Limb (tissue), 2 donors: ENCODE results near the gene HFE.
"Not testable (repeated sequence)": the region's sequence is repeated elsewhere in the genome, so short reads cannot be mapped to it uniquely, and the experiment has no call there.

Experiments used
- DNase-seq, 2 donors: peaks; one replicate each; pipeline ENCODE4 v3.0.0-alpha.2; 2016; ENCODE audit errors: extremely low spot score in 2 of 2

HFE gene, protein sequence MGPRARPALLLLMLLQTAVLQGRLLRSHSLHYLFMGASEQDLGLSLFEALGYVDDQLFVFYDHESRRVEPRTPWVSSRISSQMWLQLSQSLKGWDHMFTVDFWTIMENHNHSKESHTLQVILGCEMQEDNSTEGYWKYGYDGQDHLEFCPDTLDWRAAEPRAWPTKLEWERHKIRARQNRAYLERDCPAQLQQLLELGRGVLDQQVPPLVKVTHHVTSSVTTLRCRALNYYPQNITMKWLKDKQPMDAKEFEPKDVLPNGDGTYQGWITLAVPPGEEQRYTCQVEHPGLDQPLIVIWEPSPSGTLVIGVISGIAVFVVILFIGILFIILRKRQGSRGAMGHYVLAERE

DNA sequence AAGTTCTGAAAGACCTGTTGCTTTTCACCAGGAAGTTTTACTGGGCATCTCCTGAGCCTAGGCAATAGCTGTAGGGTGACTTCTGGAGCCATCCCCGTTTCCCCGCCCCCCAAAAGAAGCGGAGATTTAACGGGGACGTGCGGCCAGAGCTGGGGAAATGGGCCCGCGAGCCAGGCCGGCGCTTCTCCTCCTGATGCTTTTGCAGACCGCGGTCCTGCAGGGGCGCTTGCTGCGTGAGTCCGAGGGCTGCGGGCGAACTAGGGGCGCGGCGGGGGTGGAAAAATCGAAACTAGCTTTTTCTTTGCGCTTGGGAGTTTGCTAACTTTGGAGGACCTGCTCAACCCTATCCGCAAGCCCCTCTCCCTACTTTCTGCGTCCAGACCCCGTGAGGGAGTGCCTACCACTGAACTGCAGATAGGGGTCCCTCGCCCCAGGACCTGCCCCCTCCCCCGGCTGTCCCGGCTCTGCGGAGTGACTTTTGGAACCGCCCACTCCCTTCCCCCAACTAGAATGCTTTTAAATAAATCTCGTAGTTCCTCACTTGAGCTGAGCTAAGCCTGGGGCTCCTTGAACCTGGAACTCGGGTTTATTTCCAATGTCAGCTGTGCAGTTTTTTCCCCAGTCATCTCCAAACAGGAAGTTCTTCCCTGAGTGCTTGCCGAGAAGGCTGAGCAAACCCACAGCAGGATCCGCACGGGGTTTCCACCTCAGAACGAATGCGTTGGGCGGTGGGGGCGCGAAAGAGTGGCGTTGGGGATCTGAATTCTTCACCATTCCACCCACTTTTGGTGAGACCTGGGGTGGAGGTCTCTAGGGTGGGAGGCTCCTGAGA lies at the start of gene HFE:
TSS of gene HFE (plus strand) at position 146 of the 832 bp plus-strand sequence. CDS start at position 158, 12 bp downstream.
- DNase-seq, result peak; percentile 60 to 74

DNA sequence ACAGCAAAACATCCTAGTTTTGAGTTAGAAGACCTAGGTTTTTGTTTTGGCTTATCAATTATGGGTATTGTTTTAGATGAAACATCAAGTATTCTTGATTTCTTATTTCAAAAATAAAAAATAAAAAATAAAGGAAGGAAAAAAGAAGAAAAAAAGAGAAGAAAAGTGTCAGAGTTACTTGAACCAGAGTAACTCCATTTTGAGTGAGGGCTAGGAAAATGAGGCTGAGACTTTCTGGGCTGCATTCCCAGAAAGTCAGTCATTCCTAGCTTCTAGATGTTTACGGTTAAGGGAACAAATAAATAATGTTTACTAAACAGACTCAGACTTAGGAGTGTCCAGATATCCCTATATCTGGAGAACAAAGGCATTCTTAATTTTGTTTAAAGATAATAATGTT lies 45.3 kb upstream of the HFE start:
- DNase-seq, result no peak

GRCh38 chr6:26043384-26044139 lies 43.7 kb upstream of the HFE start:
- DNase-seq, result peak; percentile 84 to 99

GRCh38 chr6:26044140-26045064 lies 42.8 kb upstream of the HFE start:
- peak in 1 of 2 donors; percentile 54 for DNase-seq

GRCh38 chr6:26045065-26045927 lies 41.9 kb upstream of the HFE start:
- DNase-seq, result peak; percentile 77 to 93

GRCh38 chr6:26045928-26046368 lies 41.3 kb upstream of the HFE start:
- DNase-seq, result no peak

GRCh38 chr6:26047329-26047728 lies 39.9 kb upstream of the HFE start:
- not testable (repeated sequence) for DNase-seq

DNA sequence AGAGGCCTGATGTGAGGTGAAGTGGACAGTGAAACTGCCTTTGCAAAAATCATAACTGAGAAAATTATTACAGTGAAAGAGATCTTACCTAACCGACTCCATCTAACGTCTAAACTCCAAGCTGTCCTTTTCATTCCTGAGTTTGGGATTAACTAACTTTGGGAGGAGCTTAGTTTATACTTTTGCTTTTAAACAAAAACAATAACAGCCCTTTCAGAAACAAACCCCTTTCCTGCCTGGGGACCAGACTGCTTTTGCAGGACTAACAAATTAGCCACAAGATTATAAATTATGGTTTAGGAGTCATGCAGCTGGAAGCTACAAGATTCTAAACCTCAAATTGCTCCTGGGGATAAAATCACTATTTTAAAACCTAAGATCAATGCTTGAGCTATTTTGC lies 38.6 kb upstream of the HFE start:
- DNase-seq, result no peak

GRCh38 chr6:26051665-26052310 lies 35.4 kb upstream of the HFE start:
- DNase-seq, result no peak

DNA sequence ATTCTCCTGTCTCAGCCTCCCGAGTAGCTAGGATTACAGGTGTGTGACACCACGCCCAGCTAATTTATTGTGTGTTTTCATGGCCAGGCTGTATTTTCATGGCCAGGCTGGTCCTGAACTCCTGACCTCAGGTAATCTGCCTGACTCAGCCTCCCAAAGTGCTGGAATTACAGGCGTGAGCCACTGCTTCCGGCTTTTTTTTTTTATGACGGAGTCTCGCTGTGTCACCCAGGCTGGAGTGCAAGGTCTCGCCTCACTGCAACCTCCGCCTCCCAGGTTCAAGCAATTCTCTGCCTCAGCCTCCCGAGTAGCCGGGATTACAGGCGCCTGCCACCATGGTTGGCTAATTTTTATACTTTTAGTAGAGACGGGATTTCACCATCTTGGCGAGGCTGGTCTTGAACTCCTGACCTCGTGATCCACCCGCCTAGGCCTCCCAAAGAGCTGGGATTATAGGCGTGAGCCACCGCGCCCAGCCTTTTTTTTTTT lies 34.4 kb upstream of the HFE start:
- DNase-seq, result not testable (repeated sequence)

DNA sequence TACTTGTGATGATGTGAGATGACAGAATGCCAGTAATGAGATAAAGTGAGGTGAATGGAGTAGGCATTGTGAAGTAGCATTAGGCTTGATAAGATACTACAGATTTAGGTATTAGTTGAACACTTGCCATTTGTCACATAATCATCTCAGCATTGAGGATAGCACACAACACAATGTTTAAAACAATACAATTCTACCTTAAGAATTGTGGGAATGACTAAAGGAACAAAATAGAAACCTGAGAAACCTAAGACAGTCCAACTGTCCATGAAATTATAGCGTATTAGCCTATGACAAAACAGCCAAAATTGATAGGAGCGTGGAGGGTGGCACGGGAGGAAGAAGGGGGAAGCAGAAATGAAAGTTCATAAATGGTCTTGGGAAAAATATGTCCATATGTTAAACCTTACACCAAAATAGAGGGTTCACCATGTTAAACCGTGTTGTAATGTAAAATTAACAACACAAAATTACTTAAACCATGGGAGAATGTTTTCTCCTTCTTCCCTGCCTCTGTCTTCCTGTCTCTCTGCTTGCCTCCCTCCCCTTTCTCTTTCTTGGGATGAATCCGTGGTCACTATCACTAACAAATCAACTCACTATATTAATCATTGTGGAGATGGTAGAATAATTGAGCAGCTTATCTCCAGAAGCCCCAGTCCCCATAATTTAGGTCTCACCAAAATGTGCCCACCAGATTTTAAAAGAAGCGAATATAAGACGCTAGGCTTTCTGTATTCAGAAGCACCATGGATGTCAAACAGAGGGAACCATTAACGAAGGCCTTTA lies 33.0 kb upstream of the HFE start:
- DNase-seq, result peak in 1 of 2 donors; percentile 26

DNA sequence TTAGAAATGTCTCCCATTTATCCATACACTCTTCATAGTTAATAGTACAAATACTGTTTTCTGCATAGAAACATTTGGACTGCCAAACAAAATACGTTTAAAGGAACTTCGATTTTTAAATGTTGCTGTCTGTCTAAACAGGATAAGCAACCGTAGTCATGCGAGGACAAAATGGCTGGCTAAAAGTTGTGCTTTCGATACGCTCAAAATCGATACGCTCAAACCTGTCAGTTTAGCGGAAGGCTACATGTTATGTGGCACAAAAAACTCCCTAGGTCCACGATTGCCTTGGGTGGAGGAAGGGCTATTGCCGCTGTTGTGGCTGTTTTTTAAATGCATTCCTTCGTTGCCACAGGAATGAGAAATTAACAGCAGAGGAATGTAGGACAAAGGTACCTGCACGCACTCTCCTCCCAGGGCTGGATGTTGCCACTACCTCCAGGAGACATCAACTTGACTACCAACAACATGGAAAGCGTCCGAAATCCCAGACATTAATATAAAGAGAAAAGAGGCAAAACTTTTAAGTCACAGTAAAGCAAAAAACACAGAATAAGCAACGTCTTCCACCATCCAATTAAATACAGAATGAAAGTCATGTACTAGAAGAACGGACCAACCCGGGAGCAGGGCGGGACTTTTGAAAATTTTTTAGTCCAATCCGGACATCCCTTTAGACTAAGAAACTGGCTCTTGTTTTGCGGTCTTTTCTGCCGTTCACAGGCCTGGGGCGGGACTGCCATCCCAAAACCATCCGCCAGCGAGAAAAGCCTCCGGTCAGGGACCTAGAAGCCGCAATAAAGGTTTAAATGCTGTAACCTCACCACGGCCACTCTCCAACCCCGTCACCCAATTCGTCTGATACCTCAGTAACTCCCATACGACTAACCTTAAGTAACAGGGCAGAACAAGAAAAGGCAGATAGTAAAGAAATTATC lies 32.2 kb upstream of the HFE start:
- DNase-seq, result peak; percentile 88 to 94

DNA sequence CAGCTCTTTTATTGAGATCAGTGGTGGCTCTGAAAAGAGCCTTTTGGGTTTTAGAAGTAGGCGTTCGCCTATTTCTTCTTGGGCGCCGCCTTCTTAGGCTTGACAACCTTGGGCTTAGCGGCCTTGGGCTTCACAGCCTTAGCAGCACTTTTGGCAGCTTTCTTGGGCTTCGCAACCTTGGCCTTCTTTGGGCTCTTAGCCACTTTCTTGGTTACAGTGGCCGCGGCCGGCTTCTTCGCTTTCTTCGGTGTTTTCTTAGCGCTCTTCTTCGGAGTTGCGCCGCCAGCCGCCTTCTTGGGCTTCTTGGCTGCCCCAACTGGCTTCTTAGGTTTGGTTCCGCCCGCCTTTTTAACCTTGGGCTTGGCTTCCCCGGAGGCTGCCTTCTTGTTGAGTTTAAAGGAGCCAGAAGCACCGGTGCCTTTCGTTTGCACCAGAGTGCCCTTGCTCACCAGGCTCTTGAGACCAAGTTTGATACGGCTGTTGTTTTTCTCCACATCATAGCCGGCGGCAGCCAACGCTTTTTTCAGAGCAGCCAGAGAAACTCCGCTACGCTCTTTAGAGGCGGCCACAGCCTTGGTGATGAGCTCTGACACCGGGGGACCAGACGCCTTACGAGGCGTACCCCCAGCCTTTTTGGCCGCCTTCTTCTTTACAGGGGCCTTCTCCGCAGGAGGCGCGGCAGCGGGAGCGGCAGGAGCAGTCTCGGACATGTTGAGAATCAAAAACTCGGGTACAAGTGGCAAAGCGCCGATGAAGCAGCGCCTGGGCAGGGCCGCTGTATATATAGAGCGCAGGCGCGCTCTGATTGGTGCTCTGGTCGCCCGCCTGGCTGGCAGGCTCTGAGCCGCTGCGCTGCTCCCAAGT lies 31.3 kb upstream of the HFE start:
- peak; percentile 93 to 95 for DNase-seq

DNA sequence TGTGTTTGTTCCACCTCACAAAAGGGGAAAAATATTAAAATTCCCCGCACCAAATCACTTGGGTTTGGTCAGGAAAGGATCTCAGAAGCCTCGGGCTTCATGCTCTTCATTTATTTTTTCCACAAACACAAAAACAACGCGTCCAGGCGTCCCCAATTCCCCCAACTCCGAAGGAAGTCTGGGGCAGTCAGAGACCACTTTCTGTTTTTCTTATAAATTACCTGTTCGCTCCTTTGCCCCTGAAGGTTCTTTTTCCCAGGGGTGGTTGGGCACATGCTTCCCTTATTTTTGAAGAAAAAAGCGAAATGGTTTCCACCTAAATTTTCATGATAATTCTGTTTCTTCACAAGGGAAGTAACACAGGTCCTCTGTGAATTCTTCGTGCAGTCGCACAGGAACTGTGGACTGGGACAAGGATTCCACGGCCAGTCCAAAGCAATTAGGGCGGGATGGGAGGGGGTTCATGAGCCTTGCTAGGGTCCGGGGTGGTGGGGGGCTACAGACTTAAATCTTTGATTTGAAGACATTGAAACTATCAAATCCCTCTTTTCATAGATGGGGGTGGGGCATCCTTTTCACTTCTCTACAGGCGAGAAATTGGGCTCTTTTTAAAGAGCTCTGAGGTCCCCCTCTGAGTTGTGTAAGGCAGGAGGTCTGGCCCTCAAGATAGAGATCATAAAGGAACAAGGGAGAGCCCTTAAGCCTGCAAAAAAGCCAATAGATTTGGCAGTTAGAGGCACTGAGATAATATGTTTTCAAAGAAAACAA lies 30.5 kb upstream of the HFE start:
- DNase-seq, result peak; percentile 34 to 64

- DNase-seq, result no peak
Measured at GRCh38 chr6:26057899-26058298, 29.3 kb upstream of the HFE start.
